HUES64 (cell line): ENCODE data around the gene NBEA.
"Not testable (repeated sequence)": the region's sequence is repeated elsewhere in the genome, so short reads cannot be mapped to it uniquely, and the experiment has no call there.

Source experiments
- H3K27ac ChIP-seq: 2 replicates; pipeline ENCODE4 v1.7.0; 2013; ENCODE audit warnings: low read depth, low read length, inconsistent platforms
- H3K27me3 ChIP-seq: 2 replicates; pipeline ENCODE4 v1.6.1; 2013; ENCODE audit warnings: mild to moderate bottlenecking, low read length; ENCODE audit not compliant: insufficient read depth
- H3K36me3 ChIP-seq: 2 replicates; pipeline ENCODE4 v1.6.1; 2013; ENCODE audit warnings: mild to moderate bottlenecking, low read length; ENCODE audit not compliant: insufficient read depth
- H3K4me1 ChIP-seq: 2 replicates; pipeline ENCODE4 v1.6.1; 2013; ENCODE audit warnings: mild to moderate bottlenecking, low read length, moderate library complexity; ENCODE audit not compliant: insufficient read depth
- H3K4me3 ChIP-seq: 2 replicates; pipeline ENCODE4 v1.5.1; 2013; ENCODE audit warnings: mild to moderate bottlenecking, low read length, moderate library complexity
- H3K9ac ChIP-seq: 2 replicates; pipeline ENCODE4 v1.6.1; 2013; ENCODE audit warnings: mild to moderate bottlenecking, low read depth, low read length
- H3K9me3 ChIP-seq: 2 replicates; pipeline ENCODE4 v1.6.1; 2013; ENCODE audit warnings: low read depth, low read length; ENCODE audit not compliant: insufficient read depth
- WGBS: fragments of 150-250, 120-280 bp; methylation state at CpG from one replicate; pipeline ENCODE4 v1.1.7; 2013; ENCODE audit warnings: missing lambda C conversion rate; 5-methylcytosine and 5-hydroxymethylcytosine counted together

The NBEA gene

DNA sequence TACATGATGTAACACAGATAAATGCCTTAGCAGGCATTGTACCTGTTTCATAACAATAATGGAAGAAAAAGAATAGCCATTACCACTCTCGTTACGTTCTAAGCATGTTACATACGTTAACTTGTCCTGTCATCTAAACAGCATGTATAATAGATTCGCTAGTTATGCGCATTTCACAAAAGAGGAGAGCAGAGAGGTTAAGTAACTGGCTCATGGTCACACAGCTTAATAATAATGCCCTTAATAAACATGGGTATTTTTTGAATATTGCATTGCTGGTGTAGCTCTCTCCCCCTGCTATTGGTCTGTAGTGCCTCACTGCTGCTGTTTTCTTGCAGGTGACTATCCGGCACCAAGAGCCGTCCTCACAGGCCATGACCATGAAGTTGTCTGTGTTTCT lies 722.7 kb downstream of the NBEA start:
- Histone ChIP-seq H3K27ac (no peak overlapping the region), H3K9me3 (no peaks in the 10 kb centered on the region), H3K27me3 (no peaks in the 10 kb centered on the region), H3K4me3 (no peak overlapping the region), H3K4me1 (no peaks in the 10 kb centered on the region), H3K36me3 (no peaks in the 10 kb centered on the region), H3K9ac (no peak overlapping the region)
- 94% methylated on average over 7 of the region's 7 CpGs for WGBS

DNA sequence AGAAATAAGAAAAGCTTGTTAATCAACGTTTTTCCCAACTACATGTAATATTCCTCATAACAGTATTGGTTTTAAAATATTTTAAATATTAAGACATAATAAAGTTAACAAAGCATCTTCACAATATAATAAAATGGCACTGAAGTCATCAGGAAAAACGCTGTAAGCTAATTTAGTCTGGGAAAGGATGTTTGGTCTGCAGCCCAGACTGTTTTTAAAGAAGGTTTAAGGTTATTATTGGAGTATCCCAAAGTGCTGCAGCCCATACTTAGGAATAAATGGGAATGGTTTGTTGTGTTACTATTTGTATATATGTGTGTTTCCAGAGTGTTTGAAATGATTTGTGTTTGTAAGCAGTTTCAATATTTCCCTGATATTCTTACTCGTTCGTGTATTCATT lies 727.3 kb downstream of the NBEA start:
- Histone ChIP-seq H3K27me3 (no peaks in the 10 kb centered on the region), H3K9me3 (no peaks in the 10 kb centered on the region), H3K9ac (no peak overlapping the region), H3K4me1 (no peaks in the 10 kb centered on the region), H3K4me3 (no peak overlapping the region), H3K27ac (no peak overlapping the region), H3K36me3 (no peaks in the 10 kb centered on the region)
- 97% methylated on average over 3 of the region's 4 CpGs for WGBS

DNA sequence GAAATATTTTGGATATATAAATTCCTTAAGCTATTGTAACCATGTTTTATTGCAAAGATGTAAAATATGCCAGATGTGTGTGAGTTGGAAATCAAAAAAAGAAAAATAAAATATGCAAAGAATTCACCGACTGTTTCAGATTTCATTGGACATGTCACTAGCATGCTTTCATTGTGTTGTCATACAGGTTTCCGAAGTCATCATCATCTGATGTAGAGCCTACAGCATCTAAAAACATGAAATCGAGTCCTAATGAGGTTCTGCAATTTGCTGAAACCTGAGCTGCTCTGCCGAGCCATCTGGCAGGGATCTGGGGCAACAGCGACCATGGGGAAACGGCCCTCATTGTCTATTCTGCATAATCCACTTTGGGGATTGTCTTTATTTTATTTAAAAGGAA lies 730.5 kb downstream of the NBEA start:
- Histone ChIP-seq H3K9ac (no peak overlapping the region), H3K9me3 (peaks cover 3% of the 10 kb centered on the region; the same call in 1 of the 2 replicates), H3K4me1 (no peaks in the 10 kb centered on the region), H3K36me3 (no peaks in the 10 kb centered on the region), H3K4me3 (no peak overlapping the region), H3K27me3 (no peaks in the 10 kb centered on the region), H3K27ac (no peak overlapping the region)
- WGBS: 95% methylated on average over 6 of the region's 6 CpGs

DNA sequence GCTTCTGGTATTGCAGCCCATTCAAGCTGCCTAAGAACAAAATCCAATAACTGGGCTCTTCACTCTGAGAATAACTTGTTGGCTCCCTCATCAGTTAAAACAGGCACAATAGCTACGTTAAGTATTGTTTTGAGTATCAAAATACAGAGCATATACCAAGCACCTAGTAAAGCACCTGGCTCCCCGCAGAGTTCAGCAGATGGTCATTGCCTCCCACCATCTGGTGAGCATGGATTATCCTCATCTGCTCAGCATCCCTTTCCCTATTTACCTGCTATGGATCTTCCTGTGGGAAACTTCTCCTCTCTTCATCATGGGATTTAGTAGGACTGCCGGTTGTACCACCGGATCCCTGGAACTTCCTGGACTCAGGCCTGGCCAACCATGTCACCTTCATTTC lies 733.6 kb downstream of the NBEA start:
- Histone ChIP-seq H3K36me3 (no peaks in the 10 kb centered on the region), H3K9me3 (peaks cover 3% of the 10 kb centered on the region; the same call in 1 of the 2 replicates), H3K27me3 (no peaks in the 10 kb centered on the region), H3K4me1 (no peaks in the 10 kb centered on the region), H3K4me3 (no peak overlapping the region), H3K9ac (no peak overlapping the region), H3K27ac (no peak overlapping the region)
- WGBS: 94% methylated on average over 4 of the region's 4 CpGs

DNA sequence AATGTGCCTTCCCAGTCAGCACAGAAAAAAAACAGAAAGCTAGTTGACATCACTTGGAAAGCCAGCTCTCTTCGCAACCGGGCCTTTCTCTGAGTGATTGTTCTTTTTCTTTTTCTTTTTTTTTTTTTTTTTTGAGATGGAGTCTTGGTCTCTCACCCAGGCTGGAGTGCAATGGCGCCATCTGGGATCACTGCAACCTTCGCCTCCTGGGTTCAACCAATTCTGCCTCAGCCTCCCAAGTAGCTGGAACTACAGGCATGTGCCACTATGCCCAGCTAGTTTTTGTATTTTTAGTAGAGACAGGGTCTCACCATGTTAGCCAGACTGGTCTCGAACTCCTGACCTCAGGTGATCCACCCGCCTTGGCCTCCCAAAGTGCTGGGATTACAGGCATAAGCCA lies 735.8 kb downstream of the NBEA start:
- not testable (repeated sequence) for H3K27me3 ChIP-seq, H3K4me3 ChIP-seq, H3K36me3 ChIP-seq, H3K9ac ChIP-seq, H3K9me3 ChIP-seq, H3K4me1 ChIP-seq, H3K27ac ChIP-seq
- 78% methylated on average over 6 of the region's 6 CpGs for whole genome bisulfite sequencing

DNA sequence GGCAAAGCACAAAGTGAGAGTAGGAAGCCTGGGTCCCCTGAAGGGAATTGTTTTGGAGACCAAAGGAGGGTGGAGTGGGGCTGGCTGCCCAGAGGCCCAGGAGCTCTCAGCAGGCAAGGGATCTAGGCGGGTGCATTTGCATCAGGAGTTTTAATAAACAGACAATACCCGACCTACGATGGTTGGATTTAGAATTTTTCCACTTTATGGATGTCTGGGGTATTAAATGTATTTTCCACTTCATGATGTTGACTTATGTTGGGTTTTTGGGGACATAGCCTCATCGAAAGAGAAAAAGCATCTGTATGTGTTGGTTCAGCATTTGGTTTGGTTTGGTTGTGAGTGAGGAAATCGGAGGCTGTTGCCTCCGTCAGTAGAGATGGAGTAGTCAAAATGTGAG lies 739.6 kb downstream of the NBEA start:
- no peaks in the 10 kb centered on the region for H3K36me3 ChIP-seq
- H3K27ac ChIP-seq: no peak overlapping the region
- WGBS: 94% methylated on average over 6 of the region's 6 CpGs
- no peak overlapping the region for H3K9ac ChIP-seq
- no peak overlapping the region for H3K4me3 ChIP-seq
- H3K9me3 ChIP-seq: peaks cover 3% of the 10 kb centered on the region; the same call in 1 of the 2 replicates
- H3K4me1 ChIP-seq: no peaks in the 10 kb centered on the region
- no peaks in the 10 kb centered on the region for H3K27me3 ChIP-seq

DNA sequence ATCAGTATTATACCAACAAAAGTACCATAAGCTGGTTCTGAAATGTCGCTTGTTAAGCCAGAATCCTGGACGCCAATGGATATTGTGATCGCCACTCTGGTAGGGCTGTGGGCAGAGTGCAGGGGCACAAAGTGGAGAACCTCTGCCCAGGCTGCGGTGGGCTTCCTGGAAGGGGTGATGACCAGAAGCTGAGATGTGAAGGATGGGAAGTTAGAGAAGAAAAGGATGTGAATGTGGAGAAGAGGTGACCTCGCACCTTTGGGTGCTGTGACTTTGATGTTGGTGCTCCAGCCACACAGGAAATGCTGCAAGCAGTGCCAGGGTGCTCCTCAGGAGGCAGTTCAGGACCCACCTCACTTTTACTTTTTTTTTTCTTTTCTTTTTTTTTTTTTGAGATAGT lies 742.4 kb downstream of the NBEA start:
- 93% methylated on average over 5 of the region's 5 CpGs for WGBS
- Histone ChIP-seq H3K4me3 (no peak overlapping the region), H3K9me3 (no peaks in the 10 kb centered on the region), H3K27ac (no peak overlapping the region), H3K36me3 (no peaks in the 10 kb centered on the region), H3K27me3 (no peaks in the 10 kb centered on the region), H3K9ac (no peak overlapping the region), H3K4me1 (no peaks in the 10 kb centered on the region)

DNA sequence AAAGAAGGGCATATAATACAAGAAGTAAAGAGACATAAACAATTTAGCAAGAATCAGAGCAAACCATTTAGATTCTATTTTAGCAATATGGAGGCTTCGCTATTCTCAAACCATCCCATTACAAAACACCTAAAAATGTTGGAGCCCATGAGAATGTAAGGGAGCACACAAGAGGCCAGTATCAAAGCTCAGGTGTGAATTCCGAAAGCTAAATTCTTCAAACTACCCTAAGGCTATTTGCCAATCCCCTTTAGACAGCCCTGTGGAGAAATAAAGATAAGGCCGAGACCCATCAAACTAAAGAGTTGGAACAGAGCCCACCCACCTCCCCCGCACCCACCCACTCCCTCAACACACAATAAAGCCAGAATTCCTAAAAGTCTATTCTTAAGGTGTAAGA lies 745.3 kb downstream of the NBEA start:
- 61% methylated on average over 2 of the region's 4 CpGs for WGBS
- Histone ChIP-seq H3K9ac (no peak overlapping the region), H3K27ac (no peak overlapping the region), H3K9me3 (no peaks in the 10 kb centered on the region), H3K27me3 (no peaks in the 10 kb centered on the region), H3K4me3 (no peak overlapping the region), H3K36me3 (no peaks in the 10 kb centered on the region), H3K4me1 (no peaks in the 10 kb centered on the region)

DNA sequence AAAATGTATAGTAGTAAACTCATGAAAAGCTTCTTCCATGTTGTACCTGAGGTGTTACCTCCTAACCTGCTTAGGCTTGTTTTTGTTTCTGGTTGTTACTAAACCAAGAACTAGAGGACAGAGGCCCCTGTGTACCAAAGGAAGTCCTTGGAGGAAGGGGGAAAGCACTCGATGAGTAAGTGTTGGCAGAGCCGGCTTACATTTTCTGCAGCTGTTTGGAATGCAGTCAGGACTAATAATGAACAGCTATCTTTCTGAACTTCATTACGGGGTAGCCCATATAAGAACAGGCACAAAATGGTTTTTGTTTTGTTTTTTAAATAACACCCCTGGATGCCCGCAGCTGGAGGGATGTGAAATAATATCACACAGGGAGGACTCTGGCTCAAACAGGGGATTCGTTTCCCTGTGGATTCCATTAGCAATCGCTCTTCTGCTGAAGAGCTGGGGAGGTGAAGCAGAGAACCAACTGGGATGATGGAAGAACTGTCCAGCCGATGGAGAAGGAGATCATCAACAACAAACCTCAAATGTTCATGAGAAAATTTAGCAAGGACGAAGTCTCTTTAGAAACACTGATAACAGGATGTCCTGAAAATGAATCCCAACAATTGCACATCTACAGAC lies 748.6 kb downstream of the NBEA start:
- Histone ChIP-seq H3K9ac (no peak overlapping the region), H3K27me3 (no peaks in the 10 kb centered on the region), H3K9me3 (no peaks in the 10 kb centered on the region), H3K4me1 (no peaks in the 10 kb centered on the region), H3K36me3 (no peaks in the 10 kb centered on the region), H3K27ac (no peak overlapping the region), H3K4me3 (no peak overlapping the region)
- 90% methylated on average over 8 of the region's 8 CpGs for WGBS

DNA sequence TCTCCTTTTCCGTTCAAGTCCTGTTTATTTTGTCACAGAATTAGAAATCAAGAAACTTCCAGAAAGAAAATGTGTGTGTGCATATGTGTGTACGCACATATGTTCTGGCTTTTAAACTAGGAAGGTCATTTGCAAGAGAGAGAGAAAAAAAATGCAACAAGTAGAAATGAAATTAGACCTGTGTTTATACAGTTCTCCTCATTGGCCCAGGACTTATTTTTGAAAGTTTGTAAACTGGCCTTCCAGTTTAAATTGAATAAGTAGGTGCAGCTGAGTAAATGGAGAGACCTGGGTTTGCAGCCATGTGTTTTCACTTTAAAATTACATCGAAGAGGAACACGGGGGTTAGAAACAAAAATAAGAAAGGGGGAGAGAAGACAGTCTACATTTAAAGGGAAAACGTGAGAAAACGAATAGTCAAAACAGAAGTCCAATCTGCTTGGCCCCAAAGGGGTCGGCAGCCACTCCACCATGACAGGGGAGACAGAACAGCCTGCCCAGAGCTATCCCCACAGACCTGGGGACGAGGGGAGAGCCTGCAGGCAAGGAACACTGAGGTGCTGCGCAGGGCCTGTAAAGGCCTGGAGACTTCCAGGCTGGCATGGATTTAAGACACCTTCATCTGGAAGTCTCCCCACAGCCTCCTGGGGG lies 751.2 kb downstream of the NBEA start:
- H3K4me1 ChIP-seq: 0 out of 2 replicates have a peak, but pooled peaks cover 5% of the 10 kb centered on the region
- H3K4me3 ChIP-seq: no peak overlapping the region
- no peaks in the 10 kb centered on the region for H3K36me3 ChIP-seq
- H3K27ac ChIP-seq: no peak overlapping the region
- WGBS: 90% methylated on average over 9 of the region's 9 CpGs
- H3K9ac ChIP-seq: no peak overlapping the region
- H3K27me3 ChIP-seq: no peaks in the 10 kb centered on the region
- no peaks in the 10 kb centered on the region for H3K9me3 ChIP-seq

DNA sequence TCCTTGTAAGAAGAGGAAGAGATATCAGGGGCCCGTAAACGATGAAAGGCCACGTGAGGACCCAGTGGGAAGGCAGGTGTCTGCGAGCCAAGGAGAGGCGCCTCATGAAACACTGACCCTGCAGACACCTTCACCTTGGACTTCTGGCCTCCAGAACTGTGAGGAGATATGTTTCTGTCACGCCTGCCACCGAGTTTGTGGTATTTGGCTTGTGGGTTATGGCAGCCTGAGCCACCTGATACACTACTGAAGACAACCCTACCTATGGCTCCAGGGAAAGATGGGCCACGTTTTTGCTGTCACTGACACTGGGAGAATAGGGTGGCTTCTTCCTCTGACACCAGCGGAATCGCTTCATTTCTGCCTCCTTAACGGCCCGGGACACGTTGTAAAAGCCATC lies 752.0 kb downstream of the NBEA start:
- H3K27ac ChIP-seq: no peak overlapping the region
- H3K9me3 ChIP-seq: no peaks in the 10 kb centered on the region
- H3K27me3 ChIP-seq: no peaks in the 10 kb centered on the region
- 0 out of 2 replicates have a peak, but pooled peaks cover 5% of the 10 kb centered on the region for H3K4me1 ChIP-seq
- 90% methylated on average over 13 of the region's 13 CpGs for WGBS
- H3K36me3 ChIP-seq: no peaks in the 10 kb centered on the region
- H3K9ac ChIP-seq: no peak overlapping the region
- H3K4me3 ChIP-seq: no peak overlapping the region
